BLaER1 (cell line): ENCODE results near the gene ARSB.

ENCODE experiments used
- H3K27ac ChIP-seq: shearing (Covaris generic); formaldehyde crosslinking; 2 replicates; pipeline ENCODE4 v1.8.1; 2022
- H3K27me3 ChIP-seq: shearing (Covaris generic); formaldehyde crosslinking; 2 replicates; pipeline ENCODE4 v1.8.1; 2022
- H3K36me3 ChIP-seq: shearing (Covaris generic); formaldehyde crosslinking; 2 replicates; pipeline ENCODE4 v1.8.1; 2022
- H3K4me1 ChIP-seq: shearing (Covaris generic); formaldehyde crosslinking; 2 replicates; pipeline ENCODE4 v1.8.1; 2022
- H3K4me2 ChIP-seq: shearing (Covaris generic); formaldehyde crosslinking; 2 replicates; pipeline ENCODE4 v1.8.1; 2022
- H3K4me3 ChIP-seq: shearing (Covaris generic); formaldehyde crosslinking; 2 replicates; pipeline ENCODE4 v1.8.1; 2022
- H3K9ac ChIP-seq: shearing (Covaris generic); formaldehyde crosslinking; 2 replicates; pipeline ENCODE4 v1.8.1; 2022
- H3K9me3 ChIP-seq: shearing (Covaris generic); formaldehyde crosslinking; 2 replicates; pipeline ENCODE4 v1.8.1; 2022
- H4K20me1 ChIP-seq: shearing (Covaris generic); formaldehyde crosslinking; 2 replicates; pipeline ENCODE4 v1.8.1; 2022
- Cebpa-rat ChIP-seq: shearing (Covaris generic); IDR thresholded peaks from 2 replicates; pipeline ENCODE4 v1.8.1; 2022

ARSB gene

GRCh38 chr5:78747705-78748359 lies 237.3 kb downstream of the ARSB start:
- Histone ChIP-seq H3K9ac (no peak overlapping the region), H4K20me1 (no peaks in the 10 kb centered on the region), H3K4me2 (no peak overlapping the region), H3K27ac (no peak overlapping the region), H3K9me3 (no peaks in the 10 kb centered on the region), H3K4me1 (no peaks in the 10 kb centered on the region), H3K4me3 (no peak overlapping the region), H3K36me3 (no peaks in the 10 kb centered on the region), H3K27me3 (no peaks in the 10 kb centered on the region)
- no peak for TF ChIP-seq Cebpa-rat

- no peak for TF ChIP-seq Cebpa-rat
- H3K9me3 ChIP-seq, result no peaks in the 10 kb centered on the region
- H3K27ac ChIP-seq, result no peak overlapping the region
- H3K4me1 ChIP-seq, result no peaks in the 10 kb centered on the region
- H3K9ac ChIP-seq, result no peak overlapping the region
- H3K4me3 ChIP-seq, result no peak overlapping the region
- H4K20me1 ChIP-seq, result no peaks in the 10 kb centered on the region
- no peaks in the 10 kb centered on the region for H3K27me3 ChIP-seq
- H3K36me3 ChIP-seq, result no peaks in the 10 kb centered on the region
- H3K4me2 ChIP-seq, result no peak overlapping the region
Observed at GRCh38 chr5:78747055-78747454, 238.1 kb downstream of the ARSB start.

GRCh38 chr5:78746021-78746770 lies 238.9 kb downstream of the ARSB start:
- Histone ChIP-seq H3K9ac (no peak overlapping the region), H3K4me3 (no peak overlapping the region), H3K27me3 (no peaks in the 10 kb centered on the region), H4K20me1 (no peaks in the 10 kb centered on the region), H3K9me3 (no peaks in the 10 kb centered on the region), H3K4me2 (no peak overlapping the region), H3K27ac (no peak overlapping the region), H3K4me1 (no peaks in the 10 kb centered on the region), H3K36me3 (no peaks in the 10 kb centered on the region)
- TF ChIP-seq Cebpa-rat, result no peak

DNA sequence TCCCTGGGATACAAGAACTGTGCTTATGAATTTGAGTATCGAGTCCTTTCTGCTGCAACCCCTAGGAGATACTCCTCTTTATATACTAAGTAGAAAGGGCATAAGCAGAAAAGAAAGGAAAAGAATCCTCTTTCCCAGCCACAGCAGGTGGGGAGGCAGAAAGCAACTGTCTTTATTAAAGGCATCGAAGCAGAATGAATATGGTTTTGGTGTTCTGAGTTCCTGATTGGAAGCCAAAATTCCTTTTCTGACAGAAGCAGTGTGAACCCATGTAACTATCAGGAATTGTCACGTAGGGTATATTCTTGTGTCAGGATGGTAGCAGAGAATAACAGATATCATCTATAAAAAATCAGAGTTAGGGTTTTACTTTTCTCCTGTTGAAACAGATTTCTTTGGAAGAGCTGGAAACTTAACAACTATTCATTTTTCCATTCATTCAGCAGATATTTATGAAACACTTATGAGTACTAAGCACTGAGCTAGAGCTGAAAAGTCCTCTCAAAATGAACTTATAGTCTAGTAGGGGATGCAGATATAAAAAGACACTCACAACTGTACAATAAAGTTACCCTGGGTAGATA lies 240.1 kb downstream of the ARSB start:
- Histone ChIP-seq H4K20me1 (no peaks in the 10 kb centered on the region), H3K4me3 (no peak overlapping the region)

GRCh38 chr5:78741019-78741418 lies 244.1 kb downstream of the ARSB start:
- Histone ChIP-seq H3K27ac (no peak overlapping the region), H3K4me3 (no peak overlapping the region), H3K9me3 (no peaks in the 10 kb centered on the region), H3K36me3 (no peaks in the 10 kb centered on the region), H4K20me1 (no peaks in the 10 kb centered on the region), H3K27me3 (no peaks in the 10 kb centered on the region), H3K4me1 (no peaks in the 10 kb centered on the region), H3K9ac (no peak overlapping the region), H3K4me2 (no peak overlapping the region)
- no peak for TF ChIP-seq Cebpa-rat

More for the DNA sequence above, 240.1 kb downstream of the ARSB start:
- no peak for TF ChIP-seq Cebpa-rat
- H3K27me3 ChIP-seq, result no peaks in the 10 kb centered on the region
- H3K9me3 ChIP-seq, result no peaks in the 10 kb centered on the region
- H3K36me3 ChIP-seq, result no peaks in the 10 kb centered on the region
- H3K9ac ChIP-seq, result no peak overlapping the region
- H3K4me1 ChIP-seq, result no peaks in the 10 kb centered on the region
- no peak overlapping the region for H3K4me2 ChIP-seq
- no peak overlapping the region for H3K27ac ChIP-seq

DNA sequence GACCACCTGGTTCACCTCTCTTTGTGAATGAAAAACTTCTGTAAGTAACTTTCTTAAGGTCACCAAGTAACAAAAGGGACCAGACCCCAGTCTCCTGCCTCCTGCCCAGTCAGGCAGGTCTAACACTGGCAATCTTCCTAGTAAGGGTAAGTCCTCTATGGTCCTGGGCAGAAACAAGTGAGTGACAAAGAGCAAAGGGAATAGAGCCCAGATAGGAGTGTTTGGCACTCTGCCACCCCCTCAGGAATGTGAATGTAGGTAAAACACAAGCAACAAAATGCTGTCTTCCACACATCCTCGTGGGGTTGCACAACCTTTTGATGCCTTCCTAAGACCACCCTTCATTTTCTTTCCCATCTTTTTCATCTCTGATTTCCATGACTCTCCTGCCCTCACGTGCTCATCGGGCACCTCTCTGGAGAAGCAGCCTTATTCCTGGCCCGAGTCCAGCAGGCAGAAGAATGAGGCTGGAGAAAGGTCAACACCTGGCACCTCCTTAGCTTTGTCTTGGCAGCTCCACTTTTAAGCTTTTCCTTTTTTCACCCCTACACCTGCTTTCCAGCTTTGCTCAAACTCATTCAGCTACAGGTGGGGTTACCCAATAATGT lies 246.3 kb downstream of the ARSB start:
- H3K27me3 ChIP-seq, result no peaks in the 10 kb centered on the region
- H3K4me1 ChIP-seq, result no peaks in the 10 kb centered on the region
- no peak overlapping the region for H3K9ac ChIP-seq
- no peak overlapping the region for H3K27ac ChIP-seq
- H3K4me3 ChIP-seq, result no peak overlapping the region
- H3K9me3 ChIP-seq, result 0 out of 2 replicates have a peak, but pooled peaks cover 6% of the 10 kb centered on the region
- no peak overlapping the region for H3K4me2 ChIP-seq
- no peaks in the 10 kb centered on the region for H3K36me3 ChIP-seq
- TF ChIP-seq Cebpa-rat, result no peak
- no peaks in the 10 kb centered on the region for H4K20me1 ChIP-seq

GRCh38 chr5:78738104-78738503 lies 247.0 kb downstream of the ARSB start:
- H3K27me3 ChIP-seq, result no peaks in the 10 kb centered on the region
- no peak for TF ChIP-seq Cebpa-rat
- no peaks in the 10 kb centered on the region for H3K36me3 ChIP-seq
- no peak overlapping the region for H3K4me2 ChIP-seq
- no peak overlapping the region for H3K4me3 ChIP-seq
- no peaks in the 10 kb centered on the region for H4K20me1 ChIP-seq
- no peaks in the 10 kb centered on the region for H3K4me1 ChIP-seq
- no peak overlapping the region for H3K27ac ChIP-seq
- 0 out of 2 replicates have a peak, but pooled peaks cover 6% of the 10 kb centered on the region for H3K9me3 ChIP-seq
- H3K9ac ChIP-seq, result no peak overlapping the region

- H3K9me3 ChIP-seq, result 0 out of 2 replicates have a peak, but pooled peaks cover 6% of the 10 kb centered on the region
- H3K4me1 ChIP-seq, result no peaks in the 10 kb centered on the region
- H3K9ac ChIP-seq, result no peak overlapping the region
- TF ChIP-seq Cebpa-rat, result no peak
- no peak overlapping the region for H3K27ac ChIP-seq
- H3K4me2 ChIP-seq, result no peak overlapping the region
- no peaks in the 10 kb centered on the region for H3K27me3 ChIP-seq
- H3K36me3 ChIP-seq, result no peaks in the 10 kb centered on the region
- H3K4me3 ChIP-seq, result no peak overlapping the region
- no peaks in the 10 kb centered on the region for H4K20me1 ChIP-seq
Observed at GRCh38 chr5:78735834-78736463, 249.2 kb downstream of the ARSB start.

DNA sequence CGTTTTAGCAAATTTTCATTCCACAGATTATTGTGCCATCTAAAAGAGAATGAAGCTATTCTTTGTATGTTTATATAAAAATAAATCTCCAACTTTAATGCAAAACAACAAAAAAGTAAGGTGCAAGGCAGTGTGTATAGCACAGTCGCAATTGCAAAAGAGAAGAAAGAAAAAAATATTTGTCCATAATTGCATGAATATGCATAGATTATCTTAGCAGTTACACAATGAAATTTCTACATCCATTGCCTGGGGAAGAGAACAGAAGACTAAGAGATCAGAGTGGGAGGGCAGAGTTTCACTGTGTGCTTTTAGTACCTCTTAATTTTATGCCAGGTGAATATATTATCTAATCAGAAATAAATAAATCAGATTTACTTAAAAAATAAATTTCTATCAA lies 250.2 kb downstream of the ARSB start:
- Histone ChIP-seq H3K4me1 (no peaks in the 10 kb centered on the region), H3K4me3 (no peak overlapping the region), H3K9ac (no peak overlapping the region), H3K27me3 (no peaks in the 10 kb centered on the region), H3K36me3 (no peaks in the 10 kb centered on the region), H3K9me3 (0 out of 2 replicates have a peak, but pooled peaks cover 6% of the 10 kb centered on the region), H4K20me1 (no peaks in the 10 kb centered on the region), H3K27ac (no peak overlapping the region), H3K4me2 (no peak overlapping the region)
- TF ChIP-seq Cebpa-rat, result no peak
